HPDE6-E6E7 (cell line): ENCODE results near the gene DPYSL4.

ENCODE experiments used
- DNase-seq: peaks from one replicate; pipeline ENCODE4 v3.0.0; 2011; ENCODE audit warnings: missing footprints; ENCODE audit errors: extremely low spot score

The DPYSL4 gene

DNA sequence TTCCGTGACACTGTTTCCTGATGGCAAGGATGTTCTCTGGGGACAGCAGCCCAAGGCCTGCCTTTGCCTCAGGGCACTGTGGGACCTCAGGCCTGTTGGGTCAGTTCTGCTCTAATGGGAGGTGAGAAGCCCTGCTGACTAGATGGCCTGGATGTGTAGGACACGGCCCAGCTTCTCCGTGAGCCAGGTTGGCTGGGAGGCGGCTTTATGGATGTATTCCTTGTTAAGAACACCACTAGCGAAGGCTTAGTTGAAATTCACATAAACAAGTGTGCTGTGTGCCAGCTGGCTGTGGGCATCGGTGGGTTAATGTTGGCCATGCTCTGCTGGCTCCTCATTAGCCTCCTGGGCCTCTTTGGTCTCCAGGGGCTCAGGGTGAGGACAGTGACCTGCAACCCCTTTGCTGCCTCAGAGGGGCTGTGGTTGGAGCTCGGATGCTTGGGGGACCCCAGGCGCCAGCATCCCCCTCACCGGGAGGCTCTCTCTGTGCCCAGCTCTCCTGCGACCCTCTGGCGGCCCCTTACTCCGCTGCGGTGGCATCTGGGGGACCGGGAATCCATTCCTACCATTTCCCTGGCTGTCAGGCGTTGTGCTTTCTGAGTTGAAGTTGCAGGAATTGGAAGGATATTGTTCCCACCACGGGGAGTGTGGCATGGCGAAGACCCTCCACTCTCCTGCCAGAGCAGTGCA, 22.8 kb upstream of the DPYSL4 start:
- DNase-seq, result no peak

DNA sequence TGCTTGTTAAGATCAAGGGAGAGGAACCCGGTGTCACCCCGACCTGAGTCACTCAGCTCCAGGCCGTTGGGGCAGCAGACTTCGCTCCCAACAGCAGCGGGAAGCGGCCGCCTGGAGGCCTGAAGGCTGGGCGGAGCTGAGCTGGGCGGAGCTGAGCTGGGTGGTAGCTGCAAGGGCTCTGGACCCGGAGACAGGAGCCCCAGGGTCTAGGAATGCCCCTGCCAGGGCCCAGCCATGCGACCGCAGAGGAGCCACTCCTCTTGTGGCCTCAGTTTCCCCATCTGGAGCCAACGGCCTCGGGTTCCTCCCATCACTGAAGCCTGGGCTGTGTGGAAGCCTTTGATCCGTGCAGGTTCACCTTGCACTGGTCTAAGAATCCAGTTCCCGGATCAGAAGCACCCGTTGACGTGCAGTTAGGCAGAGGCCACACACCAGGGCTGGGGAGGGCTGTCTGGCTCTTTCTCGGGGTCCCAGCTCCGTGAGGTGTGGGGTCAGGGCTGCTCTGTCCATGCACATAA, 21.9 kb upstream of the DPYSL4 start:
- DNase-seq, result no peak

DNA sequence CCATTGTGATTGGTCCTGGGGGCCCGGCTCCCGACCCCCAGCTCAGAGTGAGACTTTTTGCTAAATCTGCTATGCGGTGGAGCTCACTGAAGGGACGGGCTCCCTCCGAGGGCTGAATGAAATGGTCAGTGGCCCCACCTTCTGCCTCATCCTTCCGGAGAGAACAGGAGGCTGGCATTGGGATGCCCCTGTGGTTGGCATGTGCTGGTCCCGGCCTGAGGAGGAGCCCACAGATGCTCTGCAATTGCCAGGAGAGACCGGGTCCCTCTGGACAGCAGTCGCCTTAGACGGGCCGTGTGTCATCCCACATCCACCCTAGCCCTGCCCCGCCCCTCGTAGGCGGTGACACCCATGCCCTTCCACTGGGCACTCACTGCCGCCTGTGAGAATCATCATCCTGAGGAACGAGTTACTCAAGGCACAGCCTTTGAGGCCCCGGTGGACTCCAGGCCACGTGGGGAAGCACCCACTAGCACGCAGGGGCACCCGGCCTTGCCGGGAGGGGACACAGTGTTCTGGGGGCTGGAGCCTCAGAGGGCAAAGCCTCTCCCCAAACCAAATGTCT, 21.2 kb upstream of the DPYSL4 start:
- no peak for DNase-seq

DNA sequence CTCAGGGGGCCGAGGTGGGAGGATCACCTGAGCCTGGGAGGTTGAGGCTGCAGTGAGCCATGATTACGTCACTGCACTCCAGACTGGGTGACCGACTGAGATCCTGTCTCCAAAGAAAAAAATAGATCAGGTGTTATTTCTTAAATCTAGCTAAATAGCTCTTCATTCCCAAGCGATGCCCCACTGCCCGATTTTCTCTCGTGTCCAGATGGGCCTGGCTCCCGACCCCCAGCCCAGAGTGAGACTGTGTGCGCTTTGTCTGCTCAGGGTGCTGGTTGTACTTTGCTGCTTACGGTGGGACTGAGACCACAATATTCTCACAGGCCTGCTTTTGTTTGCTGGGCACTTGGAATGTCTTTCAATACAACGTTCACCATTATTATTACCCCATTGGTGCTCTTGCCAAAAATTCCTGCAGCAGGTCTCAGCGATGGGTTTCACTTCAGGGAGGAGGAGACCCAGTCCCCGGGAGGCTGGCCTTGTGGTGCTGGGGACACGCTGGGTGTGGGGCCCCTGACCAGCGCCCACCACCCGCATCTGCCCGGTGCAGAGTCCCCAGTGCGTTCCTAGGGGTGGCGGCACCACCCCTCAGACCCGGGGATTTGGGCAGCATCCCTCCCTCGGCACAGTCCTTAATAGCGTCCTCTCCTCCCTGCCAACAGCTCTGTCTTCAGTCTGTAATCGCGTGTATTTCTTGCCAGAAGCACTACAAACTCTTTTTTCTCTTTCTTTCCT, 20.4 kb upstream of the DPYSL4 start:
- DNase-seq, result no peak

DNA sequence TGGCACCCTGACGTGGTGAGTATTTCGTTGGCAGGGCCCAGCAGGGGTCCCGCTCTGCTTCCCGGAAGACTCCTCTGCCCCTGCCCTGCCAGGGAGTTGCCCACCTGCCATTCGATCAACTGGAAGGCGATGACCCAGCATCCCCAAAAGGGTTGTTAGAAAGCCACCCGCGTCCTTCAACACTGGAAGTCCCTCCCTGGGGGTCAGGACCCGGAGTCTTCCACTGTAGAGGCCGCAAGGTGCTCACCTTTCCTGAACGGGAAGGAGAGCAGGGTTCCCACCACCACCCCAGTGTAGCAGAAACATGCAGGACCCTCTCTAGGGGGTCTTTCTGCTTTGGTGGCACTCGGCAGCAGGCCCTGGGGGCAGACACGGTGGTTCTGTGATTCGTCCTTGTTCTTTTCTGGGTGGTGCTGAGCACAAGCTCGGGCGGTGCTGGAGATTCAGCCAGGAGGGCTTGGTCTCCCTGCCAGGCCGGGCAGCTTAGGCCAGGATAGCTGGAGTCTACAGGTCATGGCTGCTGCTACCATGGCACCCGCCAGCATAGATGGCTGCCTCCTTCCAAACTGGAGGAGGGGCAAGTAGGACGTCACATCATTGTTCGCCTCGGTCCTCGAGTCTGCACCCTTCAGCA, 19.6 kb upstream of the DPYSL4 start:
- no peak for DNase-seq

DNA sequence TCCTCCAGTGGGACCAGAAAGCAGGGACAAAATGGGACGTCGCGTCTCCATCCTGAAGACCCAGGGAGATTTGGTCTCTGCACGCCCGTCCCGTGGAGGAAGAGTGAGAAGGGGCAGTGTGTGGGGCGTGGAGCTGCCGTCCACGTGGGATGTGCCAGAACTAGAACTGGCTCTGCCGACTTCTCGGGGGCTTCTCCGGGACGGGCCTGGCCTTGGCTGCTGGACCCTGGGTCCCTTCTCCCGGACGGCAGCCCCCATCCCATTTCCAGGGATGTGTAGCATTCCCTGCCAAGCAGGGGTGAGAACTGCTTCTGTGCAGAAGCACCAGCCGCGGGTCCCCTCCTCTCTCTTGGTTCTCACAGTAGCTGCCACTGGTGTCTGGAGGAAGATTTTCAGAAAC, 18.8 kb upstream of the DPYSL4 start:
- DNase-seq, result no peak

DNA sequence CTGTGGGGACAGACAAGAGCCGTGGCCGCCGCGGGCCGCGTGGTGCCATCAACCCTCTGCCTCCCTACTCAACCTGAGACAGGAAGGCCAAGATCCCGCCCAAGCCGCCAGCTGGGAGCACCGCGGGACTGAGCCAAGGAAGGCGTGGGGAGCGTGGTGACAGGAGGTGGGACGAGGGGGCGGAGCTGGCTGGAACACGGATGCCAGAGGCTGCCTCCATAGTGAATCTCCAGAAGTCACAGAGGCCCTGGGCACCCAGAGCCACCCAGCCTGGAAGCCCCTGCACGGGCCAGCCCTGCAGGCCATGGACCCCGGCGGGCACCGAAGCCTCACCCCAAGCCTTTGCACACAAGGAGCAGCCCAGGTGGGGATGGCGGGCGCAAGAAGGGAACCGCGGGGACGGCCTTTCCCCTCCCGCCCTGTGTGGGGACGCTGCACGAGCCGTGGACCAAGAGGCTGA, 18.1 kb upstream of the DPYSL4 start:
- no peak for DNase-seq

DNA sequence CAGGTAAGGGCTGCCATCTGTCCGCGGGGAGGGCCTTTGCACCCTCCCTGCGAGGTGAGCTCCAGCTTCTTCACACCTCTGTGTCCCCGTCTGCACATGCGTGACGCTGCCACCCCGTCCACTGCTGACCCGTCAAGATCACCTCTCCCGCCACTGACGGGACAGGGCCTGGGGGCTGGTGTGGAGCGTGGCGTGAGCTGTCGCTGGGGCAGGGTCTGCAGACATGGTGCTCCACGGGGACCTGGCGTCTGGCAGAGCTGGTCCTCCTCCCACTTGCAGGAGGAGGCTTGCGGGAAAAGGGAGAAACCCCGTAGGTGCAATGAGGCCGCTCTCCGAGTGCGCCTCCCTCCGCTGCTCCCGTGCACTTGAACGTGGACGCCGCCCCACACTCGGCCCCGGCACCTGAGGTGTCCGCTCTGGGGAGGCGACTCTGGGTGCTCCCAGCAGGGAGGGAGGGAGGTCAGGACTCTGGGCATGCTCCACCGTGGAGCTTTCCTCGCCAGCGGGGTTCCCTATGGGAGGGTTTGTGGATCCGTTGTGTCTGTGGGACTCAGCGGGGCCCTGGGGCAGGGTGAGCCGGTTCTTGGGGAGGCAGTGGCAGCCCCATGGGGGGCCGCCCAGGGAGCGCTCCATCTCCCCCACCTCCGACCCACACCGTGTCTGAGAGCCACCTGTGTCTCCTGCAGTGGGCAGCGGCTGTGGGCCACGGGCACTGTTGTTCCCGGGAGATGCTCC, 17.6 kb upstream of the DPYSL4 start:
- no peak for DNase-seq

DNA sequence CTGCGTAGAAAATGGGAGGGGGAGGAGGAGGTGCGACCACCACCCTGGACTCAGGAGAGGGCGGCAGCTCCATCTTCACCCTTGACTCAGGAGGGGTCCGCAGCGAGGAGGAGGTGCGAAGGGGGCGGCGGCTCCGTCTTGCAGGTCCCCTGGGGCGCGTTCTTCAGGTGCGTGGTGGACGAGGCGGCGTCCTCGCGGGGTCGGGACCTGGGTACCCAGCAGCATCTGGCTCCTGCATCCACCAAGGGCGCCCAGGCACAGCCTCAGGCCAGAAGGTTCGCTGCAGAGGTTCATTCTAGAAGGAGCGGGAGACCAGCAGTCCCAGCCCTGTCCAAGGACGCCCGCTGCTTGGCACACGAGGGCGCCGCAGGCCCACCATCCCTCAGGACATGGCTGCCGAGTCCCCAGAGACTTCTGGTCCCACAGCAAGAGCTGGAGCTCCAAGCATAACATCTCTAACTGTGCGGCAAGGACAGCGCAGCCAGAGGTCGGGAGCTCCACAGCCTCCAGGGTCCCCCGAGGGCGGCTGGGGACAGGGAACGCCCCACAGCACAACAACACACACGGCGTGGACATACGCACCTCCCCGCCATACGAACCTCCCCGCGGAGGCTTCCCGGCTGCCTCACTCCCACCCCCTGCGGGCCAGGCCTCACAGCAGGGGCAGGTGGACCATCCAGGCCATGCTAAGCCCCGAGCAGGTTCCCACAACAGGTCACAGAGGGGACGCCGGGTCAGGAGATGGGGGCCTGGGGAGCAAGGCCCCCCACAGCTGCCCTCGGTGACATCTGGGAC, 16.8 kb upstream of the DPYSL4 start:
- DNase-seq, result no peak

DNA sequence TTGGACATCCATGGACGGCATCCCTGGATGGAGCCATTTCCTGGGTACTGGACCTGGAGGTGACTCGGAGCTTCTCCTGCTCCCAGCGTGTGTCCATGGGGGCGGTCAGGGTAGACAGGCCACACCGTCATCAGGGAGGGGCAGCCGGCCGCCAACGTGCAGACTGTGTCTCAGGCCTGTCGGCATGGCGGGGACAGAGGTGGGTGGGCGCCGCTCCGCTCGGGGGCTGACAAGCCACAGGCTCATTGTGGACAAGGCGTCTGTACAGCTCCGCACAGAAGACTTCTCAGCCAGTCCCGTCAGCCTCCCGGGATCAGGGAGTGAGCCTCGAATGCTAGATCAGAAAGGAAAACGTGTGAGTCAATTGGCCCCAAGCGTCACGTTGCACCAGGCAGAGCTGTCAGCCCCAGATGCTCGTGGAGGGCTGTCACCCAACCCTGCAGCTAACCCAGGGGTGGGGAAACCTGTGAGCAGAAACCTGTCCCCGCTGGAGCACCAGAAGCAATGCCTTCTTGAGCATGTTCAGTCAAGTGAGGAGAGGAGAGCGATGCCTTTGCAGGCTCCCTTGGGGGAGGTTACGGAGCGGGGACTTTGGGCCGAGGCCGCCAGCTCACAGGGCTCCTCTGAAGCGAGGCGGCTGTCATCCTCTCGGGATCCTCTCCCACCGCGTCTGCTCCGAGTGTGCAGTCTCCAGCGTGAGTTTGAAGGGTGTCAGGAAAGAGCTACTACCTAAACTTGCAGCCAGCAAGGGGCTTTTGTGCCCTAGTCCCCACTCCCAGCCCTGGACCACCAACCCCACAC, 16.0 kb upstream of the DPYSL4 start:
- no peak for DNase-seq

DNA sequence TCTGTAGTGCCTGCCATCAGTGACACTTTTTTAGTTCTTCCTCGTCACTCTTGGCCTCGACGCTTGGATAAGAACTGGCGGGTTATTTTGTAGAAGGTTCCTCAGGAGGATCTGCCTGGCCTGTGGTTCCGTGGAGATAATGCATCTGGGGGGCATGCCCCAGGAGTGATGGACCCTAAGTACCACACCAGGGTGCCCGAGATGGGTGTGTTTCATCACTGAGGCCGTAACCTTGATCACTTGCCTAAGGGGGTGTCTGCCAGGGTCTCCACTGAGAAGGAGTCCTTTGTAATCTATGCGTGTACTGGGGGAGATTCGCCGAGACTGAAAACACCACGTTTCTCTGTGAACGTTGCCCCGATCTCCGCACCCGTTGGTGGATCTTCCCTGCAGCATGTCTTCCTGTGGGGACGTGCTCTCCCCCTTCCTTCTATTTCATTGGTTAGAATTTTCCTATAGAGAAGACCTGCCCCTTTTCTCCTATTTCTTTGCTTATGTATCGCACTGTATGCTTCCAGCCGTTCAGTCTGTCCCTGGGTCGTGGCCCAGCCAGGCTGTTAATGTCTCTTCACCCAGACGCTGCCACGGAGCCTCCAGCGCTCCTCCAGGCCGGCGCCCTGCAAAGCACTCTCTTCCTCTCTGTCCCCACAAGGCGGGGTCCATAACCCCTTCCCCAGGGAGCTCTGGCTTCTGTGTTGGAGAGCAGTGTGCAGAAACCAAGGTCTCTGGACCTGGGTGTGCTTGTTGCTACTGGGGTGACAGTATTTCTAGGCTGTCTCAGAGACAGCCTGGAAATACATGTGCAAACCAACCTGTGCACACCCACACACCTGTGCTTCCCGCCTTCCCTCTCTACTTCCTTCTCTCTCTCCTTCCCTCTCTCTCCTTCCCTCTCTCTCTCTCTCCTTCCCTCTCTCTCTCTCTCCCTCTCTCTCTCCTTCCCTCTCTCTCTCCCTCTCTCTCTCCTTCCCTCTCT, 14.4 kb upstream of the DPYSL4 start:
- DNase-seq, result no peak

DNA sequence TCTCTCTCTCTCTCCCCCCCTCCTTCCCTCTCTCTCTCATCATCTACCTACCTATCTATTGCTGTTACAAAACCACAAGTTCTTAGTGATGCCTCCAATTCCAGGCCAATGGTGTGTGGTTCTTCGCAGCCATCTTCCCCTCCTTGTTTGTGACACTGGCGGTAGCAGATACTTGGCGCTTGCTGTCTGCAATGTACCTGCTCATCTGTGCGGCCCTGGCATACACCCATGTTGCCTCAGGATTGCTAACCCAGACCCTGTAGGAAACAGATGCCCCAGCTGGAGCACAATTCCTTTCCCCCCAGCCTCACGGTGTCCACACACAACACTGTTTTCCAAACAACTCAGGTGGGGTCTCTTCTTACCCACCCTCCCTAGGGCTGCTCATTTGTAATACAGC, 13.6 kb upstream of the DPYSL4 start:
- DNase-seq, result no peak

DNA sequence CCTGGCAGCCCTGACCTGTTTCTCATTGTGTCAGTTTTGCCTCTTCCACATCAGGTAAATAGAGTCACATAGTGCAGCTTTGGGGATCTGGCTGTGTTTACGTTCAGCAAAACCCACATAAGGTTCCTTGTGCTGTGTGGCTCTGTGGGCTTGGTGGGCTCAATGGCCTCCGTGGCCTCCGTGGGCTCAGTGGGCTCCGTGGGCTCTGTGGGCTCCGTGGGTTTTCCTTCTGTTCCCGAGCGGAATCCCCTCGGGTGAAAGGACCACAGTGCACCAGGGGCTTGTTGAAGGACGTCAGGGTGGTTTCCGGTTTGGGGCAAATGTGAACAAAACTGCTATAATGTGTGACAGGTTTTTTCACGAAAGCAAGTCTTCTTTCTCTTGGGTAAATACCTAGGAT, 12.5 kb upstream of the DPYSL4 start:
- no peak for DNase-seq

DNA sequence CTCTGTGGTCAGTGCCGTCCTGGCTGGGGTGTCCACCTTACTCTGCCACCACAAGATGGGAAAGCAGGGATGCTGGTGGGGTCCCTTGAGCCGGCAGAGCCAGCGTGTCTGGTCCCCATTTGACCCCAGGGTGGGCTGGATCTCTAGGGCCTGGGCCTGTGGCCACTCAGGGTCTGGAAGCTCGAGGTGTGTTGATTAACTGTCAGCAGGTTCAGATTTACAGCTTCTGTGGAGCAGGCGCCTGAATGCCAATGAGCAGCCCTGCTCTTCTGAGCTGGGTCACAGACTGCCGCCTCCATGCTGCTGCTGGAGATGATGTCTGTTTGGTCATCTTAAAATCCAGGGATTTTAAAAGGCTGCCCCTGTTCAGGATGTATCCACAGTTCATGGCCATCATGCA, 11.3 kb upstream of the DPYSL4 start:
- no peak for DNase-seq

DNA sequence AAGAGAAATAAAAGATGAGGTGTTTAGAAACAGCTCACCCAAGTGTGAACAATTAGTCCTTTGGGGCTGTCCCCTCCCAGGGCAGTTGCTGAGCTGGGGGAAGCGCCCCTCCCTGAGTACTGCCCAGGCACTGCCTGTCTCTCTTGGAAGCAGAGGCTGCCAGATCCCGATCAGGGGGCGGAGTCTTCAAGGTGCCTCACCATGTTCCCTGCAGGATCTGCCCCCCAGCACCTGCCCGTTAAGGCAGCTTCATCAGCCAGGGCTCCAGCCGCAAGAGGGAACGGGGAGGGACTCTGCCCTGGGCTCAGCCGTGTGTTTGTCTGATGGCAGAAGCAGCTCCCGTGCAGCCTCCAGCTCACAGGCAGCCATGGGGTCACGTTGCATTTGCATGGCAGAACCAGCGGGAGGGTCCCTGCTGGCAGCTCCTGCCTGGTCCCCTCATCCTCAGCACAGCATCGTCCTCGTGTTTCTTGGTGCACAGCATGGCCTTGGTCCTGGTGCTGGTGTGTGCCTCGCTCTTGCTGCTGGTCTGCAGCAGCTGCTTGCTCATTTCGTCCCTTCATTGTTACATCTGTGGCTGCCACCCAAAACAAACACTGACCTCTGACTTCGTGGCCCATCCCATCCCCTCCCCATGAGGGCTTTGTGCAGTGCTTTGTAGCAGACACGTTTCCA, 10.7 kb upstream of the DPYSL4 start:
- no peak for DNase-seq

DNA sequence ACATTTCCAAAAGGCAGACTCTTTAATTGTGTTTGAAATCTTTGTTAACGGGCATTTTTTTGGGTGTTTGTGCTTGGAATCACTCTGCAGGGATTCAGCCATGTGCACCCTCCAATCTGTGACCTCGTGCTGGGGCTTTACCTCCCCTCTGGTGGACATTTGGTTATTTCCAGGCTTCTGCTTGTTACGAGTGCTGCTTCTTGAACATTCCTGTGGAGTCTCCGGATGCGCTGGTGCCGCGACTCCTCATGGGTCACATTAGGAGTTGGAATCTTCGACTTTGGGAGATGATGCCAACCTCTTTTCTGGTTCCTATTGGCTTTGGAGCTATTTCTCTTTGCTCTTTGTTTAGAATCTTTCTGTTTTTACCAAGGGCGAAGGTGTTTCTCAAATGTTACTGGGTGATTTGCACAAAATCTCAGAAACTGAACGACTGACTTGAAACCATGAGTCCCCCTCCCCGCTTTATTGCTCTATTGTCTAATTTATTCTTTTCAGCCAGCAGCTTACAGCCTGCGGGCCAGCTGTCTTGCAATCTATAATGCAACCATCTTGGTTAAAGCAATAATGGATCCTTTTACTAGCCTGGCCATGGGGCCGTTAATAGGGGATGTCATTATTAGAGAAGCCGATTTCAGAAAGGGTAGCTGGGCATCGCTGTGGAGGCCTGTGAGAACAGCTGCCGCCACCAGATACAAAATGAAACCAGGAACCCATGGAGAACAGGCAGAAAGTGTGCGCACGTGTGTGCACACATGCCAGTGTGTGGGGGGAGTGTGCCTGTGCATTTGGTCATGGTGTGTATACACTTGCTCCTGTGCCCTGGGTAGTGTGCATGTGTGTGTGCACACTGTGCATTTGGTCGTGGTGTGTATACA, 9.9 kb upstream of the DPYSL4 start:
- no peak for DNase-seq

DNA sequence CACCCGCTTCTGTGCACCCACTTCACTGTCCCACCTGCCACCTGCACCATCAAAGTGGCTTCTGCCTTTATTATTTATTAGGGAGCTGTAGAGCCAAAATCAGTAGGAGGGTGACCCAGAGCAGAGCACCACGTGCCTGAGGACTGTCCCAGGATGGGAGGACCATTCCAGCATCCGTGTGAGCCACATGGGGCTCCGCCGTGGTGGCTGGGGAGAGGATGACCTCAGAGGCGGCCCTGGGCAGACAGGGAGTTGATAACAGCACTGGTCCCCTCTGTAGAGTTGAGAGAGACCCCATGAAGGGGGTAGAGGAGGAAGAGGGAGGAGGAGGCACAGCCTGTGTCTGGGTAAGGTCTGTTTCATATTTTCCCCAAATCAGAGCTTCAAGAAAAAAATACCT, 8.7 kb upstream of the DPYSL4 start:
- DNase-seq, result no peak
